IMR-90 (cell line): ENCODE data around the gene SIPA1L3. TPM values are rescaled to one million over a fixed set of nuclear protein-coding genes. Genes with fewer than 3 reads are reported as not detected.
A peak's percentile ranks its signal among the peaks of the same experiment; 100 is the strongest.

ENCODE experiments used
- ATAC-seq: fragments of 200-7000 bp; cut with Tn5 transposase; 2 replicates; pipeline ENCODE4 v1.9.1; 2020; ENCODE audit warnings: low read depth, mild to moderate bottlenecking, moderate library complexity
- BruUV-seq: library from RNA; stranded (reverse); fragments of 400-500 nt; replicated peaks from 2 replicates; lab custom pipeline; 2021; lab: Mats Ljungman, UMichigan
- CTCF ChIA-PET: fragments of 300-600 bp; formaldehyde crosslinking; extraction: SDS; loops from one replicate; lab custom pipeline; 2021; ENCODE audit warnings: antibody characterized with exemption; lab: Yijun Ruan, JAX
- POLR2A ChIA-PET: fragments of 300-600 bp; sonication (Branson Sonifier 250); formaldehyde crosslinking; loops from one replicate; lab custom pipeline; 2022; ENCODE audit warnings: antibody characterized with exemption; ENCODE audit not compliant: unreplicated experiment; lab: Charles Lee
- DNase-seq: peaks from one replicate; pipeline ENCODE4 v3.0.0; 2013
- H2AFZ ChIP-seq: replicated peaks from 2 replicates; pipeline ENCODE3; 2013; ENCODE audit warnings: low read length, mild to moderate bottlenecking; ENCODE audit not compliant: poor library complexity
- H2AK5ac ChIP-seq: 2 replicates; pipeline ENCODE4 v1.6.1; 2013; ENCODE audit warnings: low read depth, low read length, inconsistent platforms
- H2AK9ac ChIP-seq: replicated peaks from 2 replicates; pipeline ENCODE3; 2013; ENCODE audit warnings: mild to moderate bottlenecking, low read depth, low read length, moderate library complexity; ENCODE audit not compliant: poor library complexity
- H2BK120ac ChIP-seq: 2 replicates; pipeline ENCODE4 v1.6.1; 2013; ENCODE audit warnings: low read depth, low read length, inconsistent platforms
- H2BK15ac ChIP-seq: 3 replicates; pipeline ENCODE4 v1.6.1; 2013; ENCODE audit warnings: low read depth, low read length, inconsistent platforms
- H2BK20ac ChIP-seq: 2 replicates; pipeline ENCODE4 v1.6.1; 2013; ENCODE audit warnings: low read depth, mild to moderate bottlenecking, inconsistent platforms, low read length, moderate library complexity
- H2BK5ac ChIP-seq: 2 replicates; pipeline ENCODE4 v1.6.1; 2013; ENCODE audit warnings: mild to moderate bottlenecking, low read depth, low read length, inconsistent platforms; ENCODE audit not compliant: poor library complexity, severe bottlenecking
- H3K14ac ChIP-seq: replicated peaks from 2 replicates; pipeline ENCODE4 v1.6.1; 2013; ENCODE audit warnings: low read depth, low read length, inconsistent platforms
- H3K18ac ChIP-seq: 2 replicates; pipeline ENCODE4 v1.6.1; 2013; ENCODE audit warnings: low read depth, low read length, control low read depth
- H3K23ac ChIP-seq: 2 replicates; pipeline ENCODE4 v1.6.1; 2013; ENCODE audit warnings: low read depth, low read length, inconsistent platforms
- H3K27ac ChIP-seq: 2 replicates; pipeline ENCODE4 v1.5.1; 2013; ENCODE audit warnings: mild to moderate bottlenecking, control low read depth, low read length; ENCODE audit not compliant: insufficient read depth
- H3K27me3 ChIP-seq: 2 replicates; pipeline ENCODE4 v1.6.1; 2013; ENCODE audit warnings: low read length; ENCODE audit not compliant: control insufficient read depth, insufficient read depth
- H3K36me3 ChIP-seq: 2 replicates; pipeline ENCODE4 v1.6.1; 2013; ENCODE audit warnings: low read length, mixed read lengths; ENCODE audit not compliant: control insufficient read depth, insufficient read depth
- H3K4ac ChIP-seq: 2 replicates; pipeline ENCODE4 v1.6.1; 2013; ENCODE audit warnings: low read depth, low read length, inconsistent platforms
- H3K4me1 ChIP-seq: 2 replicates; pipeline ENCODE4 v1.6.1; 2013; ENCODE audit warnings: low read length, mixed read lengths; ENCODE audit not compliant: control insufficient read depth, insufficient read depth
- H3K4me2 ChIP-seq: 2 replicates; pipeline ENCODE4 v1.6.1; 2013; ENCODE audit warnings: low read depth, mild to moderate bottlenecking, control low read depth, low read length, moderate library complexity
- H3K4me3 ChIP-seq: 2 replicates; pipeline ENCODE4 v1.5.1; 2013; ENCODE audit warnings: low read depth, mild to moderate bottlenecking, control low read depth, low read length, moderate library complexity; ENCODE audit not compliant: insufficient read depth
- H3K56ac ChIP-seq: 2 replicates; pipeline ENCODE4 v1.6.1; 2013; ENCODE audit warnings: low read length, inconsistent platforms; ENCODE audit not compliant: insufficient read depth; ENCODE audit errors: extremely low read depth
- H3K79me1 ChIP-seq, 2 experiments: 2 replicates each; pipeline ENCODE4 v1.6.1; 2013; ENCODE audit warnings: low read length in 2 of 2, inconsistent platforms in 1 of 2, low read depth in 1 of 2
- H3K9ac ChIP-seq: 2 replicates; pipeline ENCODE4 v1.6.1; 2013; ENCODE audit warnings: low read depth, low read length, control low read depth
- H3K9me1 ChIP-seq: 2 replicates; pipeline ENCODE4 v1.6.1; 2013; ENCODE audit warnings: low read length, inconsistent platforms; ENCODE audit not compliant: insufficient read depth
- H3K9me3 ChIP-seq: 2 replicates; pipeline ENCODE4 v1.6.1; 2013; ENCODE audit warnings: low read length; ENCODE audit not compliant: control insufficient read depth, insufficient read depth
- H4K20me1 ChIP-seq: 2 replicates; pipeline ENCODE4 v1.6.1; 2013; ENCODE audit warnings: low read length, inconsistent platforms; ENCODE audit not compliant: insufficient read depth
- H4K5ac ChIP-seq: 2 replicates; pipeline ENCODE4 v1.6.1; 2013; ENCODE audit warnings: mild to moderate bottlenecking, low read depth, low read length, control low read depth
- H4K8ac ChIP-seq, 2 experiments: 2 replicates each; pipeline ENCODE4 v1.6.1; 2013; ENCODE audit warnings: low read depth in 2 of 2, low read length in 2 of 2, control low read depth in 1 of 2, inconsistent platforms in 1 of 2
- H4K91ac ChIP-seq: 2 replicates; pipeline ENCODE4 v1.6.1; 2013; ENCODE audit warnings: low read depth, low read length, inconsistent platforms; ENCODE audit not compliant: insufficient read depth
- BHLHE40 ChIP-seq: fragments of 150-350 bp; IDR thresholded peaks from 2 replicates; pipeline ENCODE4 v1.6.1; 2016; ENCODE audit warnings: mild to moderate bottlenecking, low read depth, low read length
- CEBPB ChIP-seq: IDR thresholded peaks from 2 replicates; pipeline ENCODE4 v1.6.1; 2012; ENCODE audit warnings: low read depth, low read length, improper control_type of control experiment
- FOS ChIP-seq: fragments of 150-350 bp; IDR thresholded peaks from 2 replicates; pipeline ENCODE4 v1.6.1; 2016; ENCODE audit warnings: low read depth, low read length
- MAZ ChIP-seq: IDR thresholded peaks from 2 replicates; pipeline ENCODE4 v1.6.1; 2012; ENCODE audit warnings: low read depth, mild to moderate bottlenecking, low read length, improper control_type of control experiment, moderate library complexity, borderline replicate concordance
- WGBS, 2 experiments: methylation state at CpG; one replicate each; pipeline versions ENCODE4 v1.1.5 to v1.1.7; 2013; ENCODE audit warnings: missing lambda C conversion rate in 2 of 2; ENCODE audit not compliant: insufficient read length in 1 of 2; ENCODE audit errors: extremely low coverage in 2 of 2; 5-methylcytosine and 5-hydroxymethylcytosine counted together
- dilution Hi-C: fragments of 300-500 bp; cut with HindIII; formaldehyde crosslinking; loops from one replicate; pipeline ENCODE4 v1.14.3; 2018; ENCODE audit warnings: low sequenced_read_pairs; ENCODE audit not compliant: unreplicated experiment
- in situ Hi-C: fragments of 300-500 bp; cut with MboI; formaldehyde crosslinking; loops from 3 replicates; pipeline ENCODE4 v1.14.3; 2019; ENCODE audit warnings: low sequenced_read_pairs, inconsistent platforms, mixed read lengths
- intact Hi-C: fragments of 100-400 bp; cut with micrococcal nuclease; formaldehyde crosslinking; loops from 2 replicates; pipeline ENCODE4 v1.10.0; 2022
- polyA plus RNA-seq, 3 experiments: library from polyadenylated mRNA; depleted of rRNA; stranded (reverse); fragments of >200 nt; gene quantifications; 2 replicates each; pipeline ENCODE4 v1.2.3, GENCODE V29; 2012; ENCODE audit warnings: low replicate concordance in 1 of 3
- total RNA-seq: library from RNA; depleted of rRNA; stranded (reverse); fragments of >200 nt; gene quantifications from 2 replicates; pipeline ENCODE4 v1.2.3, GENCODE V29; 2012

Gene SIPA1L3
- total and polyA plus RNA-seq, 2 of the 4 experiments (the other 2 are of a cell fraction): 4.1 to 9.4 TPM

DNA sequence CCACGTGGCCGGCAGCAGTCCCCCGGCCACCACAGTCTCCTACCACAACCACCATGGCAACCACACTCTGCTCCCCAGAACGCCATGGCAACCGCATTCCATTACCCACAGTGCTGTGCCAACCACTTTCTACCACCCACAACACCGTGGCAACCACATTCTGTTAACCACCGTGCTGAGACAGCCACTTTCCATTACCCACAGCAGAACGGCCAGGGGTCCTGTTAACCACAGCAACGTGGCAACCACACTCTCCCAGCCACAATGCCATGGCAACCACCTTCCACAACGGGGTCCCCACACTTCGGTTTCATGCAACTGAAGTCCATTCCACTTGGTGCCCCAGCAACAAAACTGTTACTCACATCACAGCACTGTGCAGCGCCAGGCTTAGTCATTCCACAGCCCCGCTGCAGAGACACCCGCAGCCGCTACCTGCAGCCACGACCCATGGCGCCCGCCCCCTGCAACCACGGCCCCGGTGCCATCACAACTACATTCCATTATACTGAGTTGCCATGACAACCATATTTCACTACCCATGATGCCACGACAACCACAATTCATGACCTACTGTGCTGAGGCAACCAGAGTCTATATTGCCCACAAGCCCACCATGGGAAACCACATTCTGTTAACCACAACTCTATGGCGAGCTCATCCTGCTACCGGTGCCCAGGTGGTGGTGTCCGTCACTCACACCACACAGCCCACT is 307.1 kb downstream of the SIPA1L3 start:
- peaks cover 12% of the 10 kb centered on the region for H4K20me1 ChIP-seq
- H2AFZ ChIP-seq: peak overlapping the region; percentile 56
- peak overlapping the region; percentile 76 for H2AK9ac ChIP-seq
- WGBS, 2 experiments: 70% methylated on average over 20 of the region's 24 CpGs; no CpG with 5 or more reads in 1 of the 2 experiments
- H3K27me3 ChIP-seq: no peaks in the 10 kb centered on the region
- H3K18ac ChIP-seq: no peak overlapping the region
- no peak overlapping the region for H2BK20ac ChIP-seq
- no peak overlapping the region for H4K8ac ChIP-seq
- dilution Hi-C loops (no loop called here), intact Hi-C loops (no loop called here), in situ Hi-C loops (no loop called here)
- no peak overlapping the region for H2BK15ac ChIP-seq
- H2BK120ac ChIP-seq: no peak overlapping the region
- no peak overlapping the region for H3K23ac ChIP-seq
- peaks cover 2% of the 10 kb centered on the region; the same call in 1 of the 2 replicates for H3K36me3 ChIP-seq
- no peak overlapping the region for H4K5ac ChIP-seq
- no peak overlapping the region for H3K9ac ChIP-seq
- H3K9me1 ChIP-seq: peaks cover 9% of the 10 kb centered on the region
- CTCF ChIA-PET: no interaction called here
- no peak overlapping the region for H3K27ac ChIP-seq
- POLR2A ChIA-PET: no interaction called here
- no TSS peak for BruUV-seq
- ATAC-seq: no peak
- no peak for TF ChIP-seq BHLHE40
- TF ChIP-seq FOS: peak; percentile 40; the same call in 1 of the 2 replicates
- TF ChIP-seq CEBPB: peak; percentile 18; the same call in 1 of the 2 replicates
- TF ChIP-seq MAZ: peak; percentile 3; the same call in 1 of the 2 replicates
- peak; percentile 61 for DNase-seq
- H4K91ac ChIP-seq: no peak overlapping the region
- H3K56ac ChIP-seq: no peak overlapping the region
- H3K14ac ChIP-seq: no peak overlapping the region; the same call in 1 of the 2 replicates
- no peak overlapping the region for H2BK5ac ChIP-seq
- peaks cover 0 to 9% of the 10 kb centered on the region in 2 experiments; a peak in 2 of 4 replicates for H3K79me1 ChIP-seq
- H3K9me3 ChIP-seq: no peaks in the 10 kb centered on the region
- no peak overlapping the region for H3K4me3 ChIP-seq
- H3K4ac ChIP-seq: no peak overlapping the region; the same call in 1 of the 2 replicates
- no peak overlapping the region for H3K4me2 ChIP-seq
- peaks cover 14% of the 10 kb centered on the region for H3K4me1 ChIP-seq
- no peak overlapping the region for H2AK5ac ChIP-seq
